ENCODE results near the gene NAP1L4.

The NAP1L4 gene

DNA sequence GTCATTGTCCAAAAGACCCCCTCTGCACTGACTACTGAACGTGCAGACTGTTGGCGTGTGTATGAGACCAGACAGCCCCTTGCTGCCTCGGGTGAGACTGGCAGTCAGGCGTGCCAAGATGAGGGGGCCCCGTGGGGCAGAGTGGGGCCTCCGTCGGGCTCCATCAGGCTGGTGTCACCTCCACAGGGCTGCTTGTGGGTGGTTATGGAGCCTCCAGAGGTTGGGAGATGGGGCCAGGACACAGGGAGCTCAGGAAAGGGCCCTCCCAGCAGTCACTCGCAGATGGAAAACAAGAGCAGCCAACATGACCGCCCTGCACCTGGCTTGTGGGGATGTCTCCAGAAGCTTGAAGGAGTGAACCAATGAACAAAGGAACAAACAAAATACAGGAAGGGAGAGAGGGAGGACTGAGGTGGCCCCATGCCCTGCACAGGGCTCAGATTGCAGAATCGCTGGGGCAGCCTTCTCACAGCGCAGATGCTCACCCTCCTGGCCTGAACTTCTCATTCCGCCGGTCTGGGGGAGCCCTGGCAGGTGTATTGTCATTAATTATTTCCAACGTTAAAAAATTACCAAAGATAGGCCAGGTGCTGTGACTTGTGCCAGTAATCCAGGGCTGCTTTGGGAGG, 57.4 kb downstream of the NAP1L4 start:
- Histone ChIP-seq H3K4me2 (ENCODE audit: low read length) (no peak overlapping the region), H3K27ac (ENCODE audit: low read length) (no peak overlapping the region), H3K4me1 (ENCODE audit: low read length) (peaks cover 4% of the 10 kb centered on the region; the same call in 1 of the 2 replicates), H2AFZ (ENCODE audit: low read depth, low read length) (no peak overlapping the region), H3K4me3 (ENCODE audit: low read length) (no peak overlapping the region), H3K36me3 (replicated peaks; ENCODE audit: low read depth, low read length) (peaks cover 5% of the 10 kb centered on the region), H4K20me1 (ENCODE audit: insufficient read depth, low read length) (no peaks in the 10 kb centered on the region), H3K27me3 (ENCODE audit: low read depth, low read length) (no peaks in the 10 kb centered on the region), H3K79me2 (ENCODE audit: low read length) (no peaks in the 10 kb centered on the region), H3K9me3 (ENCODE audit: insufficient read depth, low read length) (peaks cover 3% of the 10 kb centered on the region; the same call in 1 of the 2 replicates), H3K9ac (ENCODE audit: low read length) (no peak overlapping the region)
- TF ChIP-seq, protein P1, sequence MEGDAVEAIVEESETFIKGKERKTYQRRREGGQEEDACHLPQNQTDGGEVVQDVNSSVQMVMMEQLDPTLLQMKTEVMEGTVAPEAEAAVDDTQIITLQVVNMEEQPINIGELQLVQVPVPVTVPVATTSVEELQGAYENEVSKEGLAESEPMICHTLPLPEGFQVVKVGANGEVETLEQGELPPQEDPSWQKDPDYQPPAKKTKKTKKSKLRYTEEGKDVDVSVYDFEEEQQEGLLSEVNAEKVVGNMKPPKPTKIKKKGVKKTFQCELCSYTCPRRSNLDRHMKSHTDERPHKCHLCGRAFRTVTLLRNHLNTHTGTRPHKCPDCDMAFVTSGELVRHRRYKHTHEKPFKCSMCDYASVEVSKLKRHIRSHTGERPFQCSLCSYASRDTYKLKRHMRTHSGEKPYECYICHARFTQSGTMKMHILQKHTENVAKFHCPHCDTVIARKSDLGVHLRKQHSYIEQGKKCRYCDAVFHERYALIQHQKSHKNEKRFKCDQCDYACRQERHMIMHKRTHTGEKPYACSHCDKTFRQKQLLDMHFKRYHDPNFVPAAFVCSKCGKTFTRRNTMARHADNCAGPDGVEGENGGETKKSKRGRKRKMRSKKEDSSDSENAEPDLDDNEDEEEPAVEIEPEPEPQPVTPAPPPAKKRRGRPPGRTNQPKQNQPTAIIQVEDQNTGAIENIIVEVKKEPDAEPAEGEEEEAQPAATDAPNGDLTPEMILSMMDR (IDR thresholded peaks at IDR 0.05; ENCODE audit: low read depth, low read length), result no peak
- TF ChIP-seq EZH2phosphoT487 (IDR thresholded peaks at IDR 0.05; ENCODE audit: low read depth), result no peak

- TF ChIP-seq, protein P1 (IDR thresholded peaks at IDR 0.05; ENCODE audit: low read depth, low read length), result no peak
- H3K4me2 ChIP-seq (ENCODE audit: low read length), result no peak overlapping the region
- H4K20me1 ChIP-seq (ENCODE audit: insufficient read depth, low read length), result no peaks in the 10 kb centered on the region
Measured at GRCh38 chr11:2934021-2934550, 58.0 kb downstream of the NAP1L4 start.

DNA sequence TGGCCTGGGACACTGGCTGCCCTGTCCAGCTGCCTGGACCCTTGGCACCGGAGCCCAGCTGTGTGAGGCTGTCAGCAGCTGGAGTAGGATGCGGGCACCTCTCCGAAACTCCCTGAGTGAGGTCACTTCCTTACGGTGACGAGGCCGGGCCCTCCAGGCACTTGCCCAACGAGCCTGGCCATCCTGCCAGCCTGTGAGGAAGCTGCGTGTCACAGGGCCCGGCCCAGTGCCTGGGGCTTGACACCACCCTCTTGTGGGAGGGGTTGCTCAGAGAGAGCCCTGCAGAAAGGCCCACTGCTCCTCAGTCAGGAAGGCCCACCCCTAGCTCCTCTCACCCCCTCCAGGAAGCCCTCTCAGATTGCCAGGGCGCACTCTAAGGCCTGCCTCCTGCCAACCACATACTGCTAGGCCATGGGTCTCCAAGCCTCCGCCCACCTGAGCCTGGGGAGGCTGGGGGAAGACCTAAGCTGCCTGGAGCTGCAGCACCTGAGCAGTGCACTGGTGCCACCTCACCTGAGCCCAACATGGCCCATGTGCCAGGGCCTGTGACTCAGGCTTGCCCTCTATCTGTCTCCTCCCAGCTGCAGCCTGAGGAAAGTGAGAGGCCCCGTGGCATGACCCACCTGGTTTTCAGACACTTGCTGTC, 58.6 kb downstream of the NAP1L4 start:
- no peaks in the 10 kb centered on the region for H3K9me3 ChIP-seq (ENCODE audit: insufficient read depth, low read length)
- no peak overlapping the region for H3K27ac ChIP-seq (ENCODE audit: low read length)
- no peaks in the 10 kb centered on the region for H3K79me2 ChIP-seq (ENCODE audit: low read length)
- peaks cover 4% of the 10 kb centered on the region; the same call in 1 of the 2 replicates for H3K4me1 ChIP-seq (ENCODE audit: low read length)
- H4K20me1 ChIP-seq (ENCODE audit: insufficient read depth, low read length), result no peaks in the 10 kb centered on the region
- H3K36me3 ChIP-seq (replicated peaks; ENCODE audit: low read depth, low read length), result no peaks in the 10 kb centered on the region
- no peaks in the 10 kb centered on the region for H3K27me3 ChIP-seq (ENCODE audit: low read depth, low read length)
- TF ChIP-seq, protein P1 (IDR thresholded peaks at IDR 0.05; ENCODE audit: low read depth, low read length), result no peak
- no peak for TF ChIP-seq EZH2phosphoT487 (IDR thresholded peaks at IDR 0.05; ENCODE audit: low read depth)
- H2AFZ ChIP-seq (ENCODE audit: low read depth, low read length), result no peak overlapping the region
- H3K9ac ChIP-seq (ENCODE audit: low read length), result no peak overlapping the region
- H3K4me2 ChIP-seq (ENCODE audit: low read length), result no peak overlapping the region
- H3K4me3 ChIP-seq (ENCODE audit: low read length), result no peak overlapping the region

More at GRCh38 chr11:2934021-2934550, 58.0 kb downstream of the NAP1L4 start:
- Histone ChIP-seq H3K27me3 (ENCODE audit: low read depth, low read length) (no peaks in the 10 kb centered on the region), H3K36me3 (replicated peaks; ENCODE audit: low read depth, low read length) (peaks cover 4% of the 10 kb centered on the region), H3K79me2 (ENCODE audit: low read length) (no peaks in the 10 kb centered on the region), H2AFZ (ENCODE audit: low read depth, low read length) (no peak overlapping the region), H3K4me1 (ENCODE audit: low read length) (peaks cover 4% of the 10 kb centered on the region; the same call in 1 of the 2 replicates), H3K4me3 (ENCODE audit: low read length) (no peak overlapping the region), H3K9me3 (ENCODE audit: insufficient read depth, low read length) (peaks cover 2% of the 10 kb centered on the region; the same call in 1 of the 2 replicates), H3K9ac (ENCODE audit: low read length) (no peak overlapping the region), H3K27ac (ENCODE audit: low read length) (no peak overlapping the region)

DNA sequence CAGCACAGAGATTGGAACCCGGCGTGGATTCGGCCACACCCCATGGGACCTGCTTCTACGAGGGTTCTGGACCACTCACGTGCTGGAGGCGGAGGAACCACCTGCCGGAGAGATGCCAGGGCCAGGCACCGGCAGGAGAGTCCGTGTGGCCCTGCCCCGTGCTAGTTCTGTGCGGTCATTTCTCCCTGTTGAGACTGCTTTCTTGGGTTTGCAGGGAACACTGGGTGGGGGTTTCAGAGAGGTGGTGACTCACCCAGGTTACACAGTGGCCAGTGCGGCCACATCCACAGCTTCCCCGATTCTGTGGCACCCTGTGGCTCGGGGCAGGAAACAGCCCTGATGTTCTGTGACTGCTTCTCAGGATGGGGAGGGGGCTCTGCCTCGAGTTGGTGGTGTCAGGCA, 59.3 kb downstream of the NAP1L4 start:
- Histone ChIP-seq H3K4me3 (ENCODE audit: low read length) (no peak overlapping the region), H3K79me2 (ENCODE audit: low read length) (no peaks in the 10 kb centered on the region), H3K27ac (ENCODE audit: low read length) (no peak overlapping the region), H3K9ac (ENCODE audit: low read length) (no peak overlapping the region), H3K4me1 (ENCODE audit: low read length) (peaks cover 4% of the 10 kb centered on the region; the same call in 1 of the 2 replicates), H4K20me1 (ENCODE audit: insufficient read depth, low read length) (no peaks in the 10 kb centered on the region), H3K9me3 (ENCODE audit: insufficient read depth, low read length) (no peaks in the 10 kb centered on the region), H3K36me3 (replicated peaks; ENCODE audit: low read depth, low read length) (no peaks in the 10 kb centered on the region), H2AFZ (ENCODE audit: low read depth, low read length) (no peak overlapping the region), H3K4me2 (ENCODE audit: low read length) (no peak overlapping the region), H3K27me3 (ENCODE audit: low read depth, low read length) (no peaks in the 10 kb centered on the region)
- TF ChIP-seq EZH2phosphoT487 (IDR thresholded peaks at IDR 0.05; ENCODE audit: low read depth), result no peak
- TF ChIP-seq, protein P1 (IDR thresholded peaks at IDR 0.05; ENCODE audit: low read depth, low read length), result no peak

Measured in OCI-LY3 (cell line).